HEK293 (cell line): ENCODE data around the gene BTN2A1.

Source experiments
- CTCF ChIA-PET: fragments of 350-600 bp; formaldehyde crosslinking; extraction: SDS; loops from one replicate; lab custom pipeline; 2021; ENCODE audit warnings: antibody characterized with exemption; lab: Yijun Ruan, JAX
- POLR2A ChIA-PET: fragments of 300-600 bp; formaldehyde crosslinking; extraction: SDS; loops from one replicate; lab custom pipeline; 2020; ENCODE audit warnings: antibody characterized with exemption, inconsistent platforms; lab: Yijun Ruan, JAX
- H3K27ac ChIP-seq: fragments of 200-500 bp; sonication (Bioruptor generic); 2 replicates; pipeline ENCODE4 v1.5.1; 2014; ENCODE audit warnings: low read depth, low read length, control low read depth, inconsistent platforms; ENCODE audit errors: extremely low read depth
- H3K36me3 ChIP-seq, 2 experiments: fragments of 200-500 bp in 1 of 2; sonication (Bioruptor generic) in 1 of 2; 1 replicate in 1 of 2; 2 replicates in 1 of 2; pipeline ENCODE4 v1.5.1; 2014 to 2017; ENCODE audit warnings: inconsistent platforms in 2 of 2, low read length in 2 of 2; ENCODE audit not compliant: control insufficient read depth in 2 of 2, insufficient read depth in 1 of 2
- H3K4me1 ChIP-seq: fragments of 200-500 bp; sonication (Bioruptor generic); 2 replicates; pipeline ENCODE4 v1.5.1; 2014; ENCODE audit warnings: mild to moderate bottlenecking, low read length, inconsistent platforms; ENCODE audit not compliant: control insufficient read depth, insufficient read depth
- H3K4me3 ChIP-seq: 2 replicates; pipeline ENCODE4 v1.5.1; 2011; ENCODE audit warnings: low read depth, mild to moderate bottlenecking, control low read depth, low read length, moderate library complexity
- H3K9me3 ChIP-seq: fragments of 200-500 bp; sonication (Bioruptor generic); 2 replicates; pipeline ENCODE4 v1.5.1; 2014; ENCODE audit warnings: low read depth, low read length, inconsistent platforms; ENCODE audit not compliant: control insufficient read depth, insufficient read depth
- BCL11A ChIP-seq: fragments of 450-650 bp; formaldehyde crosslinking; IDR thresholded peaks from 2 replicates; pipeline ENCODE4 v1.5.1; 2016; ENCODE audit warnings: low read depth, missing biosample characterization, missing genetic modification characterization
- FEZF1 ChIP-seq: fragments of 450-650 bp; formaldehyde crosslinking; IDR thresholded peaks from 2 replicates; pipeline ENCODE4 v1.5.1; 2016; ENCODE audit warnings: missing biosample characterization, missing genetic modification characterization
- GFI1B ChIP-seq: fragments of 450-650 bp; formaldehyde crosslinking; IDR thresholded peaks from 2 replicates; pipeline ENCODE4 v1.5.1; 2016; ENCODE audit warnings: missing biosample characterization, missing genetic modification characterization
- KLF1 ChIP-seq: fragments of 450-650 bp; formaldehyde crosslinking; IDR thresholded peaks from 2 replicates; pipeline ENCODE4 v1.5.1; 2016; ENCODE audit warnings: missing biosample characterization, missing genetic modification characterization
- PBX3 ChIP-seq: sonication (generic); formaldehyde crosslinking; IDR thresholded peaks from 2 replicates; pipeline ENCODE4 v1.8.1; 2022; ENCODE audit warnings: mild to moderate bottlenecking, moderate library complexity, missing genetic modification reagents
- SP3 ChIP-seq: fragments of 450-650 bp; formaldehyde crosslinking; IDR thresholded peaks from 2 replicates; pipeline ENCODE4 v1.5.1; 2016; ENCODE audit warnings: missing biosample characterization, missing genetic modification characterization
- SP7 ChIP-seq: fragments of 450-650 bp; formaldehyde crosslinking; IDR thresholded peaks from 2 replicates; pipeline ENCODE4 v1.5.1; 2016; ENCODE audit warnings: missing biosample characterization, missing genetic modification characterization
- ZBTB17 ChIP-seq: fragments of 450-650 bp; formaldehyde crosslinking; IDR thresholded peaks from 2 replicates; pipeline ENCODE4 v1.5.1; 2016; ENCODE audit warnings: missing biosample characterization, missing genetic modification characterization
- ZBTB48 ChIP-seq: fragments of 450-650 bp; formaldehyde crosslinking; IDR thresholded peaks from 2 replicates; pipeline ENCODE4 v1.5.1; 2016; ENCODE audit warnings: missing biosample characterization, missing genetic modification characterization
- ZBTB49 ChIP-seq: fragments of 450-650 bp; formaldehyde crosslinking; IDR thresholded peaks from 2 replicates; pipeline ENCODE4 v1.5.1; 2016; ENCODE audit warnings: missing biosample characterization, missing genetic modification characterization, low read depth
- ZIC2 ChIP-seq: fragments of 450-650 bp; formaldehyde crosslinking; IDR thresholded peaks from 2 replicates; pipeline ENCODE4 v1.5.1; 2016; ENCODE audit warnings: missing biosample characterization, missing genetic modification characterization
- ZNF132 ChIP-seq: fragments of 450-650 bp; formaldehyde crosslinking; IDR thresholded peaks from 2 replicates; pipeline ENCODE4 v1.5.1; 2017; ENCODE audit warnings: missing biosample characterization, missing genetic modification characterization, borderline replicate concordance
- ZNF138 ChIP-seq: fragments of 450-650 bp; formaldehyde crosslinking; IDR thresholded peaks from 2 replicates; pipeline ENCODE4 v1.5.1; 2016; ENCODE audit warnings: missing biosample characterization, missing genetic modification characterization, borderline replicate concordance
- ZNF155 ChIP-seq: fragments of 450-650 bp; formaldehyde crosslinking; IDR thresholded peaks from 2 replicates; pipeline ENCODE4 v1.5.1; 2016; ENCODE audit warnings: missing biosample characterization, missing genetic modification characterization
- ZNF157 ChIP-seq: fragments of 450-650 bp; formaldehyde crosslinking; IDR thresholded peaks from 2 replicates; pipeline ENCODE4 v1.5.1; 2016; ENCODE audit warnings: missing biosample characterization, missing genetic modification characterization
- ZNF211 ChIP-seq: fragments of 450-650 bp; formaldehyde crosslinking; IDR thresholded peaks from 2 replicates; pipeline ENCODE4 v1.5.1; 2016; ENCODE audit warnings: low read depth, missing biosample characterization, missing genetic modification characterization
- ZNF239 ChIP-seq: fragments of 450-650 bp; formaldehyde crosslinking; IDR thresholded peaks from 2 replicates; pipeline ENCODE4 v1.5.1; 2016; ENCODE audit warnings: missing biosample characterization, missing genetic modification characterization
- ZNF248 ChIP-seq: fragments of 450-650 bp; formaldehyde crosslinking; IDR thresholded peaks from 2 replicates; pipeline ENCODE4 v1.5.1; 2017; ENCODE audit warnings: missing biosample characterization, missing genetic modification characterization
- ZNF37A ChIP-seq: fragments of 450-650 bp; IDR thresholded peaks from 2 replicates; pipeline ENCODE4 v1.5.1; 2018; ENCODE audit warnings: missing biosample characterization, missing genetic modification characterization
- ZNF426 ChIP-seq: fragments of 450-650 bp; formaldehyde crosslinking; IDR thresholded peaks from 2 replicates; pipeline ENCODE4 v1.5.1; 2017; ENCODE audit warnings: missing biosample characterization, missing genetic modification characterization, mild to moderate bottlenecking, inconsistent platforms, moderate library complexity
- ZNF514 ChIP-seq: fragments of 450-650 bp; formaldehyde crosslinking; IDR thresholded peaks from 2 replicates; pipeline ENCODE4 v1.5.1; 2016; ENCODE audit warnings: missing biosample characterization, missing genetic modification characterization
- ZNF544 ChIP-seq: fragments of 450-650 bp; formaldehyde crosslinking; IDR thresholded peaks from 2 replicates; pipeline ENCODE4 v1.5.0; 2017; ENCODE audit warnings: missing biosample characterization, missing genetic modification characterization
- ZNF561 ChIP-seq: fragments of 450-650 bp; IDR thresholded peaks from 2 replicates; pipeline ENCODE4 v1.5.1; 2018; ENCODE audit warnings: missing biosample characterization, missing genetic modification characterization, borderline replicate concordance
- ZNF596 ChIP-seq: fragments of 450-650 bp; IDR thresholded peaks from 2 replicates; pipeline ENCODE4 v1.5.0; 2018; ENCODE audit warnings: missing biosample characterization, mild to moderate bottlenecking, missing genetic modification characterization, moderate library complexity
- TF ChIP-seq, protein P1 (sequence below): fragments of 450-650 bp; formaldehyde crosslinking; IDR thresholded peaks from 2 replicates; pipeline ENCODE4 v1.5.1; 2016; ENCODE audit warnings: missing biosample characterization, missing genetic modification characterization
- TF ChIP-seq, protein P2 (sequence below): fragments of 450-650 bp; formaldehyde crosslinking; IDR thresholded peaks from 2 replicates; pipeline ENCODE4 v1.5.1; 2016; ENCODE audit warnings: missing biosample characterization, missing genetic modification characterization

The BTN2A1 gene

GRCh38 chr6:26447257-26447656 lies 10.5 kb upstream of the BTN2A1 start:
- TF ChIP-seq ZNF544, result no peak
- no peak for TF ChIP-seq ZNF138
- no peak for TF ChIP-seq ZNF132 (tag by site-specific recombination)
- TF ChIP-seq ZNF426 (tag by site-specific recombination), result no peak
- no peak for TF ChIP-seq FEZF1 (tag by site-specific recombination)
- TF ChIP-seq KLF1 (tag by site-specific recombination), result no peak
- no peak for TF ChIP-seq PBX3 (CRISPR knock-in tag)
- TF ChIP-seq ZNF514 (tag by site-specific recombination), result no peak
- TF ChIP-seq GFI1B (tag by site-specific recombination), result no peak
- no peak for TF ChIP-seq ZNF211 (tag by site-specific recombination)
- no peak for TF ChIP-seq ZNF239 (tag by site-specific recombination)
- TF ChIP-seq, protein P1, sequence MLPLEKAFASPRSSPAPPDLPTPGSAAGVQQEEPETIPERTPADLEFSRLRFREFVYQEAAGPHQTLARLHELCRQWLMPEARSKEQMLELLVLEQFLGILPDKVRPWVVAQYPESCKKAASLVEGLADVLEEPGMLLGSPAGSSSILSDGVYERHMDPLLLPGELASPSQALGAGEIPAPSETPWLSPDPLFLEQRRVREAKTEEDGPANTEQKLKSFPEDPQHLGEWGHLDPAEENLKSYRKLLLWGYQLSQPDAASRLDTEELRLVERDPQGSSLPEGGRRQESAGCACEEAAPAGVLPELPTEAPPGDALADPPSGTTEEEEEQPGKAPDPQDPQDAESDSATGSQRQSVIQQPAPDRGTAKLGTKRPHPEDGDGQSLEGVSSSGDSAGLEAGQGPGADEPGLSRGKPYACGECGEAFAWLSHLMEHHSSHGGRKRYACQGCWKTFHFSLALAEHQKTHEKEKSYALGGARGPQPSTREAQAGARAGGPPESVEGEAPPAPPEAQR (tag by site-specific recombination), result no peak
- TF ChIP-seq ZBTB49 (tag by site-specific recombination), result no peak
- TF ChIP-seq ZNF157 (tag by site-specific recombination), result no peak
- TF ChIP-seq, protein P2, sequence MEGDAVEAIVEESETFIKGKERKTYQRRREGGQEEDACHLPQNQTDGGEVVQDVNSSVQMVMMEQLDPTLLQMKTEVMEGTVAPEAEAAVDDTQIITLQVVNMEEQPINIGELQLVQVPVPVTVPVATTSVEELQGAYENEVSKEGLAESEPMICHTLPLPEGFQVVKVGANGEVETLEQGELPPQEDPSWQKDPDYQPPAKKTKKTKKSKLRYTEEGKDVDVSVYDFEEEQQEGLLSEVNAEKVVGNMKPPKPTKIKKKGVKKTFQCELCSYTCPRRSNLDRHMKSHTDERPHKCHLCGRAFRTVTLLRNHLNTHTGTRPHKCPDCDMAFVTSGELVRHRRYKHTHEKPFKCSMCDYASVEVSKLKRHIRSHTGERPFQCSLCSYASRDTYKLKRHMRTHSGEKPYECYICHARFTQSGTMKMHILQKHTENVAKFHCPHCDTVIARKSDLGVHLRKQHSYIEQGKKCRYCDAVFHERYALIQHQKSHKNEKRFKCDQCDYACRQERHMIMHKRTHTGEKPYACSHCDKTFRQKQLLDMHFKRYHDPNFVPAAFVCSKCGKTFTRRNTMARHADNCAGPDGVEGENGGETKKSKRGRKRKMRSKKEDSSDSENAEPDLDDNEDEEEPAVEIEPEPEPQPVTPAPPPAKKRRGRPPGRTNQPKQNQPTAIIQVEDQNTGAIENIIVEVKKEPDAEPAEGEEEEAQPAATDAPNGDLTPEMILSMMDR, result no peak
- no peak for TF ChIP-seq ZNF561 (tag by site-specific recombination)
- no peak for TF ChIP-seq ZNF155 (tag by site-specific recombination)
- TF ChIP-seq ZBTB17 (tag by site-specific recombination), result no peak
- TF ChIP-seq SP7 (tag by site-specific recombination), result no peak
- TF ChIP-seq ZIC2 (tag by site-specific recombination), result no peak
- Histone ChIP-seq H3K9me3 (no peaks in the 10 kb centered on the region), H3K27ac (no peak overlapping the region), H3K36me3 (no peaks in the 10 kb centered on the region), H3K4me3 (no peak overlapping the region), H3K4me1 (no peaks in the 10 kb centered on the region)
- ChIA-PET POLR2A (no interaction called here), CTCF (no interaction called here)

- H3K9me3 ChIP-seq, result no peaks in the 10 kb centered on the region
- no peak overlapping the region for H3K27ac ChIP-seq
- ChIA-PET POLR2A (no interaction called here), CTCF (interaction anchor here (0.6 to 1.2 kb wide), 4 partner anchors 36 to 271 kb away, joined by 3 to 4 read pairs (median 3); no protein-coding TSS in a partner anchor)
- no peaks in the 10 kb centered on the region for H3K4me1 ChIP-seq
- no peak for TF ChIP-seq ZNF37A (tag by site-specific recombination)
- TF ChIP-seq ZNF155 (tag by site-specific recombination), result no peak
- TF ChIP-seq SP3 (tag by site-specific recombination), result no peak
- no peak for TF ChIP-seq ZNF248 (tag by site-specific recombination)
- no peak for TF ChIP-seq BCL11A
- no peak for TF ChIP-seq ZNF544
- no peak for TF ChIP-seq ZNF596
- no peak for TF ChIP-seq ZBTB48 (tag by site-specific recombination)
- H3K36me3 ChIP-seq, result no peaks in the 10 kb centered on the region
- H3K4me3 ChIP-seq, result no peak overlapping the region
Measured at GRCh38 chr6:26450240-26450639, 7.5 kb upstream of the BTN2A1 start.
